ENCODE measurements around the gene PKP4. TPM values are rescaled to one million over a fixed set of nuclear protein-coding genes. Genes with fewer than 3 reads are reported as not detected.

Gene PKP4
- total and polyA plus RNA-seq, 2 donors from 2014 or later = 120 to 243 TPM

- H3K36me3 ChIP-seq (ENCODE audit: control insufficient read depth in 2 of 3, insufficient read depth in 3 of 3, low read length in 3 of 3) = no peaks in the 10 kb centered on the region
- no peaks in the 10 kb centered on the region for H3K27me3 ChIP-seq (ENCODE audit: control insufficient read depth, insufficient read depth, low read length)
- no peak overlapping the region for H3K9ac ChIP-seq (ENCODE audit: low read length in 3 of 3)
- intact Hi-C loops (cut with DNase I) = no loop called here
- no peak overlapping the region for H3K4me3 ChIP-seq (ENCODE audit: low read length in 3 of 3)
- DNase-seq (no peak), FAIRE-seq (peak; percentile 75)
- TF ChIP-seq CTCF (IDR thresholded peaks at IDR 0.05; ENCODE audit: borderline replicate concordance, extremely low read depth, insufficient read depth) = no peak
- peaks cover 0 to 3% (median 0%) of the 10 kb centered on the region in 3 donors for H3K4me1 ChIP-seq (ENCODE audit: control insufficient read depth in 2 of 3, insufficient read depth in 2 of 3, low read depth in 1 of 3, low read length in 3 of 3)
- no peak overlapping the region for H3K27ac ChIP-seq (ENCODE audit: low read depth in 2 of 2, low read length in 2 of 2)
- H3K9me3 ChIP-seq (ENCODE audit: control insufficient read depth in 2 of 3, insufficient read depth in 1 of 3, low read length in 3 of 3) = no peaks in the 10 kb centered on the region
Observed at GRCh38 chr2:158560259-158560658, 103.5 kb downstream of the PKP4 start.

GRCh38 chr2:158561054-158561453 lies 104.3 kb downstream of the PKP4 start:
- no peaks in the 10 kb centered on the region for H3K36me3 ChIP-seq (ENCODE audit: control insufficient read depth in 2 of 3, insufficient read depth in 3 of 3, low read length in 3 of 3)
- no peaks in the 10 kb centered on the region for H3K9me3 ChIP-seq (ENCODE audit: control insufficient read depth in 2 of 3, insufficient read depth in 1 of 3, low read length in 3 of 3)
- no peak overlapping the region for H3K4me3 ChIP-seq (ENCODE audit: low read length in 3 of 3)
- TF ChIP-seq CTCF (IDR thresholded peaks at IDR 0.05; ENCODE audit: borderline replicate concordance, extremely low read depth, insufficient read depth) = no peak
- H3K27ac ChIP-seq (ENCODE audit: low read depth in 2 of 2, low read length in 2 of 2) = no peak overlapping the region
- peaks cover 0 to 3% (median 0%) of the 10 kb centered on the region in 3 donors for H3K4me1 ChIP-seq (ENCODE audit: control insufficient read depth in 2 of 3, insufficient read depth in 2 of 3, low read depth in 1 of 3, low read length in 3 of 3)
- FAIRE-seq (no peak), DNase-seq (no peak)
- no peak overlapping the region for H3K9ac ChIP-seq (ENCODE audit: low read length in 3 of 3)
- no peaks in the 10 kb centered on the region for H3K27me3 ChIP-seq (ENCODE audit: control insufficient read depth, insufficient read depth, low read length)
- intact Hi-C loops (cut with DNase I) = no loop called here

- no peak for TF ChIP-seq CTCF (IDR thresholded peaks at IDR 0.05; ENCODE audit: borderline replicate concordance, extremely low read depth, insufficient read depth)
- H3K27me3 ChIP-seq (ENCODE audit: control insufficient read depth, insufficient read depth, low read length) = no peaks in the 10 kb centered on the region
- H3K27ac ChIP-seq (ENCODE audit: low read depth in 2 of 2, low read length in 2 of 2) = no peak overlapping the region
- H3K4me3 ChIP-seq (ENCODE audit: low read length in 3 of 3) = no peak overlapping the region
- no peaks in the 10 kb centered on the region for H3K4me1 ChIP-seq (ENCODE audit: control insufficient read depth in 2 of 3, insufficient read depth in 2 of 3, low read depth in 1 of 3, low read length in 3 of 3)
- FAIRE-seq (no peak), DNase-seq (no peak)
- H3K9ac ChIP-seq (ENCODE audit: low read length in 3 of 3) = no peak overlapping the region
- H3K36me3 ChIP-seq (ENCODE audit: control insufficient read depth in 2 of 3, insufficient read depth in 3 of 3, low read length in 3 of 3) = no peaks in the 10 kb centered on the region
- H3K9me3 ChIP-seq (ENCODE audit: control insufficient read depth in 2 of 3, insufficient read depth in 1 of 3, low read length in 3 of 3) = no peaks in the 10 kb centered on the region
- intact Hi-C loops (cut with DNase I) = no loop called here
Observed at GRCh38 chr2:158567208-158567607, 110.5 kb downstream of the PKP4 start.

- Histone ChIP-seq H3K4me3 (ENCODE audit: low read length in 3 of 3) (no peak overlapping the region), H3K4me1 (ENCODE audit: control insufficient read depth in 2 of 3, insufficient read depth in 2 of 3, low read depth in 1 of 3, low read length in 3 of 3) (no peaks in the 10 kb centered on the region), H3K9me3 (ENCODE audit: control insufficient read depth in 2 of 3, insufficient read depth in 1 of 3, low read length in 3 of 3) (no peaks in the 10 kb centered on the region), H3K9ac (ENCODE audit: low read length in 3 of 3) (no peak overlapping the region), H3K36me3 (ENCODE audit: control insufficient read depth in 2 of 3, insufficient read depth in 3 of 3, low read length in 3 of 3) (no peaks in the 10 kb centered on the region), H3K27ac (ENCODE audit: low read depth in 2 of 2, low read length in 2 of 2) (no peak overlapping the region), H3K27me3 (ENCODE audit: control insufficient read depth, insufficient read depth, low read length) (no peaks in the 10 kb centered on the region)
- no peak for TF ChIP-seq CTCF (IDR thresholded peaks at IDR 0.05; ENCODE audit: borderline replicate concordance, extremely low read depth, insufficient read depth)
- intact Hi-C loops (cut with DNase I) = no loop called here
- no peak for DNase-seq
- no peak for FAIRE-seq
Observed at GRCh38 chr2:158569284-158569683, 112.5 kb downstream of the PKP4 start.
